Astrocyte of the spinal cord (primary cell): ENCODE results near the gene GUCY2D.
A peak's percentile ranks its signal among the peaks of the same experiment; 100 is the strongest.

Source experiments
- DNase-seq: peaks from one replicate; pipeline ENCODE4 v3.0.0; 2011; ENCODE audit warnings: low read depth, low spot score
- H3K4me3 ChIP-seq: 2 replicates; pipeline ENCODE4 v1.5.1; 2011; ENCODE audit warnings: low read depth, mild to moderate bottlenecking, low read length, moderate library complexity
- in situ Hi-C: cut with HindIII; loops from 2 replicates; pipeline ENCODE4 v1.10.0; 2017; ENCODE audit warnings: low sequenced_read_pairs
- TF ChIP-seq, protein P1 (sequence below): IDR thresholded peaks from 2 replicates; pipeline ENCODE4 v1.5.1; 2012; ENCODE audit warnings: low read depth, mild to moderate bottlenecking, low read length, inconsistent platforms

Gene GUCY2D

DNA sequence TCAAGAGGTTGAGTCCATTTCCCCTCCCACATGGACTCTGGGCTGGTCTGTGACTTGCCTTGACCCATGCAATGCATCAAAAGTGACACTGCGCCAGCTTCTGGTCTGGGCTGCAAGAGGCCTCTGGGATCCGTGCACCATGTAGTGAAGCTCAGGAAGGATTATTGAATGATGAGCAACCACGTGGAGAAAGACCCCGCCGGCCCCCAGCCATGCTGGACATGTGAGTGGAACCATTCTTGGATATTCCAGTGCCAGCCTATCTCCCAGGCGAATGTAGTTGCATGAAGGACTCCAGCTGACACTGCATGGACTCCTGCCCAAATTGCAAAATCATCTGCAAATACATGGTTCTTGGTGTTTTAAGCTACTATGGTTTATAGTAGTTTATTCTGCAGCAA lies 28.8 kb downstream of the GUCY2D start:
- in situ Hi-C loops: no loop called here
- H3K4me3 ChIP-seq: no peak overlapping the region
- DNase-seq: no peak
- TF ChIP-seq, protein P1, sequence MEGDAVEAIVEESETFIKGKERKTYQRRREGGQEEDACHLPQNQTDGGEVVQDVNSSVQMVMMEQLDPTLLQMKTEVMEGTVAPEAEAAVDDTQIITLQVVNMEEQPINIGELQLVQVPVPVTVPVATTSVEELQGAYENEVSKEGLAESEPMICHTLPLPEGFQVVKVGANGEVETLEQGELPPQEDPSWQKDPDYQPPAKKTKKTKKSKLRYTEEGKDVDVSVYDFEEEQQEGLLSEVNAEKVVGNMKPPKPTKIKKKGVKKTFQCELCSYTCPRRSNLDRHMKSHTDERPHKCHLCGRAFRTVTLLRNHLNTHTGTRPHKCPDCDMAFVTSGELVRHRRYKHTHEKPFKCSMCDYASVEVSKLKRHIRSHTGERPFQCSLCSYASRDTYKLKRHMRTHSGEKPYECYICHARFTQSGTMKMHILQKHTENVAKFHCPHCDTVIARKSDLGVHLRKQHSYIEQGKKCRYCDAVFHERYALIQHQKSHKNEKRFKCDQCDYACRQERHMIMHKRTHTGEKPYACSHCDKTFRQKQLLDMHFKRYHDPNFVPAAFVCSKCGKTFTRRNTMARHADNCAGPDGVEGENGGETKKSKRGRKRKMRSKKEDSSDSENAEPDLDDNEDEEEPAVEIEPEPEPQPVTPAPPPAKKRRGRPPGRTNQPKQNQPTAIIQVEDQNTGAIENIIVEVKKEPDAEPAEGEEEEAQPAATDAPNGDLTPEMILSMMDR: no peak

DNA sequence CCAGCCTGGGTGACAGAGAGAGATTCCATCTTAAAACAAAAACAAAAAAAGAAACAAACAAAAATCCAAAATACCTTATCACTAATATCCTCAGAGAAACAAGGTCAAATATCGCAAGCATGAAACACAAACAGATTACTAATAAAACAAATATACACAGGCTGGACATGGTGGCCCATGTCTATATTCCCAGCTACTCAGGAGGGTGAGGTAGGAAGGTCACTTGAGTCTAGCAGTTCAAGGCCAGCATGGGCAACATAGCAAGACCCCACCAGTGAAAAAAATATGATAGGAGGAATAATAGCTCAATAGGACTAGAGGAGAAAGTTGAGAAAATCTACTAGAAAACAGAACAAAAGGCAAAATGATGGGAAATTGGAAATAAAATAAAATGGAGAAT lies 29.5 kb downstream of the GUCY2D start:
- in situ Hi-C loops: no loop called here
- TF ChIP-seq, protein P1: no peak
- no peak for DNase-seq
- H3K4me3 ChIP-seq: no peak overlapping the region

DNA sequence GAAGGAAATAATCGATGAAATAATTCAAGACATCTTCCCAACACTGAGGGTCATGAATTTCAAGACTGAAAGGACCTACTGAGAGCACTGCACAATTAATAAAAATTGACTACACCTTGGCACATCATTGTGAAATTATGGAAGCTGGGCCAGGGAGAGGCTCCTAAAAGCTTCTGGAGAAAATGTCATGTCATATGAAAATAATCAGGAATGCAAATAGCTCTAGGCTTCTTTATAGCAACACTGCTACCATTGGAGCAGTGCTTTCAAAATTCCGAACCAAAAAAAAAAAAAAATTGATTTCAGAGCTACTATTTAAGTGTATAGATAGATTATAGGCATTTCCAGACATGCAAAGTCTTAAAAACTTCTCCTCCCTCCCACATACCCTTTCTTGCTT lies 30.0 kb downstream of the GUCY2D start:
- in situ Hi-C loops: no loop called here
- no peak overlapping the region for H3K4me3 ChIP-seq
- TF ChIP-seq, protein P1: no peak
- DNase-seq: no peak

DNA sequence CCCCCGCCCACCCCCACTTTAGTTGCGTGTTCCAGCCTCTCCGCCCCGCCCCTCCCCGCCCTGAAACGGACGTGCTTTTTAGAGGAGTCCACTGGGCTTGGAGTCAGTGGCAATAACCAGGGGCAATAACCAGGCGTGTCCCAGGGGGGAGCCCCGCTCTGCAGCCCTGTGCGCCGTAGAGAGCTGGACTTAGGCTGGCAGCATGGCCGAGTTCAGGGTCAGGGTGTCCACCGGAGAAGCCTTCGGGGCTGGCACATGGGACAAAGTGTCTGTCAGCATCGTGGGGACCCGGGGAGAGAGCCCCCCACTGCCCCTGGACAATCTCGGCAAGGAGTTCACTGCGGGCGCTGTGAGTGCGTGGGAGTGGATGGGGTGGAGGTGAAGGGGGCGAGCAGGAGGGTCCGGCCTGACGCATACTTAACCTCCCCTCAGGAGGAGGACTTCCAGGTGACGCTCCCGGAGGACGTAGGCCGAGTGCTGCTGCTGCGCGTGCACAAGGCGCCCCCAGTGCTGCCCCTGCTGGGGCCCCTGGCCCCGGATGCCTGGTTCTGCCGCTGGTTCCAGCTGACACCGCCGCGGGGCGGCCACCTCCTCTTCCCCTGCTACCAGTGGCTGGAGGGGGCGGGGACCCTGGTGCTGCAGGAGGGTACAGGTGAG lies 36.7 kb downstream of the GUCY2D start, which contains the start of gene ALOX15B:
ALOX15B (plus strand) TSS at position 106 of the 657 bp plus-strand sequence; CDS start at position 203, 97 bp downstream.
- TF ChIP-seq, protein P1: no peak
- in situ Hi-C loops: no loop called here
- DNase-seq: no peak
- H3K4me3 ChIP-seq: no peak within 1 kb of the TSS

DNA sequence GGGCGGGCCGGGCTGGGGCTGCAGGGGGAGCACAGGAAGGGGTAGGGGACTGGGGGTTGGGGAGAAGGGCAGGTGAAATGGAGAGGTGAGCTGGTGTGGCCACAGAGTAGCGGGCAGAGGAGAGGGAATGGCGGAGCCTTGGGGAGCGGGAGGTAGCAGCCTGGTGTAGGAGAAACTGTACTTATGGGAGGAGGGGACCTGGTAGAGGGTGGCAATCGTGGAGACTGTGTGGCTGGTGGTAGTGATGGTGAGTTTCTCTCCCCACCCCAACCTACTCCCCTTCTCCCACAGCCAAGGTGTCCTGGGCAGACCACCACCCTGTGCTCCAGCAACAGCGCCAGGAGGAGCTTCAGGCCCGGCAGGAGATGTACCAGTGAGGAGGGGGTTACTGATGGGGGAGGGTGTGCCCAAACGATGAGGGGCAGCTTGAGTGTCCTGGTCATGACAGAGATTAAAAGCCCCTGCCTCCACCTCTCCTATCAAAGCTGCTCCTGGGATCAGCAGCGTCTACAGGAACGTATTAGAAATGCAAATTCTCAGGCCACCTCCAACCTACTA lies 37.3 kb downstream of the GUCY2D start:
- in situ Hi-C loops: no loop called here
- TF ChIP-seq, protein P1: no peak
- DNase-seq: no peak
- no peak overlapping the region for H3K4me3 ChIP-seq

DNA sequence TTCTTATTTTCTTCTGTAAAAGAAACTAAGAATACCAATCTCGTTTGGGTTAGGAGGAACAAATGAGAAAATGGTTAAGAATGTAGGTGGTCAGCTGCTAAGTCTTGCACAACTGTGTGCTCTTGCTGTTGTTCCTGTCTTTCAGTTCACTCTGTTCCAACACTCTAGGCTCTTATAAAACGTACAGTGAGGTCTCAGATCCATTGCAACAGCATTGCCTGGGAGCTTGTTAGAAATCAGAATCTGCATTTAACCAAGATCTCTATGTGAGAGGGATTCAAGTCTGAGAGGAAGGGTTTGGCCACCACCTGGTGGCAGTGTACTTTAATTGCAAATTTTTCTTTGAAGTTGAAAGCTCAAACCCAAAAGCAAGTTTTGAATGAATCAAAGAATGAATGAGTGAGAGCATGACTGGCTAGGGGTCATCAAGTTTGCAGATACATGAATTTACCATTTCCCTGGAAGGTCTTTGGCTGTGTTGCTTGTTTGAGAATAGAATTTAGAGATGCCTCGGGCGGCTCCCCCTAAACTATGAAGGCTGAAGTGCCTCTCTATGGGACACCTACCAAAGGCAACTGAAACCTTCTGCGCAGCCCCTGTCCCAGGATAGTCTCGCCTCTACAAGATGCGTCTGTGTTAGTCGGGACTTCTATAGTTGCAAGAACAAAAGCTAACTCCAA lies 39.0 kb downstream of the GUCY2D start:
- in situ Hi-C loops: no loop called here
- DNase-seq: peak; percentile 77
- TF ChIP-seq, protein P1: peak; percentile 63
- H3K4me3 ChIP-seq: no peak overlapping the region
